Measurements from ENCODE around the gene PDZD2.

The PDZD2 gene

GRCh38 chr5:31630931-31631330 is 8.0 kb upstream of the PDZD2 start:
- H3K9me3 ChIP-seq, result no peaks in the 10 kb centered on the region
- peak; percentile 73 for DNase-seq
- no peaks in the 10 kb centered on the region for H3K36me3 ChIP-seq
- no peak overlapping the region for H3K4me3 ChIP-seq (ENCODE audit: low read depth, low read length)
- no peaks in the 10 kb centered on the region for H3K27me3 ChIP-seq
- TF ChIP-seq CTCF (IDR thresholded peaks at IDR 0.05; ENCODE audit: low read depth, low read length), result no peak
- H3K4me1 ChIP-seq, result peaks cover 11% of the 10 kb centered on the region

GRCh38 chr5:31632460-31632859 is 6.5 kb upstream of the PDZD2 start:
- Histone ChIP-seq H3K4me1 (peaks cover 9% of the 10 kb centered on the region), H3K4me3 (ENCODE audit: low read depth, low read length) (no peak overlapping the region), H3K36me3 (no peaks in the 10 kb centered on the region), H3K9me3 (no peaks in the 10 kb centered on the region), H3K27me3 (no peaks in the 10 kb centered on the region)
- no peak for TF ChIP-seq CTCF (IDR thresholded peaks at IDR 0.05; ENCODE audit: low read depth, low read length)
- DNase-seq, result no peak

GRCh38 chr5:31635446-31635845 is 3.5 kb upstream of the PDZD2 start:
- Histone ChIP-seq H3K36me3 (no peaks in the 10 kb centered on the region), H3K4me3 (ENCODE audit: low read depth, low read length) (no peak overlapping the region), H3K27me3 (0 out of 2 replicates have a peak, but pooled peaks cover 3% of the 10 kb centered on the region), H3K4me1 (peaks cover 12% of the 10 kb centered on the region), H3K9me3 (no peaks in the 10 kb centered on the region)
- DNase-seq, result no peak
- TF ChIP-seq CTCF (IDR thresholded peaks at IDR 0.05; ENCODE audit: low read depth, low read length), result no peak

GRCh38 chr5:31637851-31638250 is 1.1 kb upstream of the PDZD2 start:
- Histone ChIP-seq H3K4me3 (ENCODE audit: low read depth, low read length) (no peak overlapping the region), H3K27me3 (0 out of 2 replicates have a peak, but pooled peaks cover 3% of the 10 kb centered on the region), H3K4me1 (peaks cover 4% of the 10 kb centered on the region; the same call in 1 of the 2 replicates), H3K9me3 (no peaks in the 10 kb centered on the region), H3K36me3 (no peaks in the 10 kb centered on the region)
- TF ChIP-seq CTCF (IDR thresholded peaks at IDR 0.05; ENCODE audit: low read depth, low read length), result no peak
- no peak for DNase-seq

GRCh38 chr5:31638345-31638744 is 586 bp upstream of the PDZD2 start:
- H3K36me3 ChIP-seq, result no peaks in the 10 kb centered on the region
- H3K4me1 ChIP-seq, result peaks cover 4% of the 10 kb centered on the region; the same call in 1 of the 2 replicates
- 0 out of 2 replicates have a peak, but pooled peaks cover 3% of the 10 kb centered on the region for H3K27me3 ChIP-seq
- TF ChIP-seq CTCF (IDR thresholded peaks at IDR 0.05; ENCODE audit: low read depth, low read length), result no peak
- no peaks in the 10 kb centered on the region for H3K9me3 ChIP-seq
- peak overlapping the region; percentile 71 for H3K4me3 ChIP-seq (ENCODE audit: low read depth, low read length)
- peak; percentile 28 for DNase-seq

- 0 out of 2 replicates have a peak, but pooled peaks cover 3% of the 10 kb centered on the region for H3K27me3 ChIP-seq
- TF ChIP-seq CTCF (IDR thresholded peaks at IDR 0.05; ENCODE audit: low read depth, low read length), result no peak
- DNase-seq, result no peak
- H3K4me1 ChIP-seq, result peaks cover 4% of the 10 kb centered on the region; the same call in 1 of the 2 replicates
- H3K36me3 ChIP-seq, result no peaks in the 10 kb centered on the region
- H3K9me3 ChIP-seq, result no peaks in the 10 kb centered on the region
- peak overlapping the region; percentile 64 for H3K4me3 ChIP-seq (ENCODE audit: low read depth, low read length)
Measured at GRCh38 chr5:31639481-31640411, 815 bp downstream of the PDZD2 start.
